NCI-H2107 treated with DMSO at 0.1 percent for 48 hours (cell line): ENCODE results near the gene MAPK6.
"Not testable (repeated sequence)": the region's sequence is repeated elsewhere in the genome, so short reads cannot be mapped to it uniquely, and the experiment has no call there.

Source experiments
- DNase-seq: peaks from one replicate; lab custom pipeline; 2025; ENCODE audit not compliant: unreplicated experiment; lab: John Stamatoyannopoulos, UW

The MAPK6 gene

GRCh38 chr15:52078876-52079700 lies 60.1 kb downstream of the MAPK6 start:
- no peak for DNase-seq

DNA sequence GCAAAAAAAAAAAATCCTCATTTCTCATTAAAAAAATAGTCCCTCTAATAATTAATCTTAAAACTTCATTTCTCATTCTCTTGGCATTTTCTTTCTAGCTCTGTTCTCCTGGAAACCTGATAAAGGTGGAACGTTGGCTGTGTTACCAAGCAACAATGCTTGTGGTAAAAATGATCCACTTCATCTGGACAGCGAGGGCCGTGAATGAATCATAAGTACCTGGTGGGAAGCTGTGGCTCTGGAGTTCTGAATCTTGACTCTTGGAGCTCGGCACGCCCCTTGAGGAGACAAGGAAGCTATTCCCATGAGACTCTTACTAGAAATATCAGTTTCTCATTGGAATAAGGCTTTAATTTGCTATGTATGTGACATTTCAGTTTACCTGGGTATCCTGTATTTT lies 61.0 kb downstream of the MAPK6 start:
- peak; percentile 65 for DNase-seq

DNA sequence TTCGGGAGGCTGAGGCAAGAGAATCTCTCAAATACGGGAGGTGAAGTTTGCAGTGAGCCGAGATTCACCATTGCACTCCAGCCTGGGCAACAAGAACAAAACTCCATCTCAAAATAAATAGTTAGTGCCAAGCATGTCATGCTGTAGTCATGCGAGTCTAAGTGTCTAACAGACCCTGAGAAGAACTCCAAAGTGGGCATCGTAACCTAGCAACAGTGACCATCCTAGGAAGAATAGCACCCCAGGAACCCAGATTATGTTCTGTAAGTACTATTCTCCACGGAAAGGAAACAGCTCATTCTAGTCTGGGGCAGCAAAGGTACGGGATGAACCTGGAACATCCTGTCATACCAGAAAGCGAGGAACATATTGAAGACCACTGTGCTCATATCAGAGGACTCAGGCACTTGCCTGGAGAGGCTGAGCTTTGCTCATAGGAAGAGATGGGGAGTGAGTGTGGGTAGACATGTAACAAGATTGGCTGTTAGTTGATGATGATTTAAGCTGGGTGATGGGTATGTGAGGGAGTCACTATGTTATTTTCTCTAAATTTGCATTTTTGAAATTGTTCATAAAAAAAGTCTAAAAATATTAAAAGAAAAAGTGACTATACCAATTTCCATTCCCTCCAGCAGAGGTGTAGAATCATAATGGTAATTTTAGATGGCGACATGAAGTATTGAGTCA lies 61.8 kb downstream of the MAPK6 start:
- no peak for DNase-seq

- DNase-seq = no peak
These were observed 63.4 kb downstream of the MAPK6 start for GRCh38 chr15:52082197-52083036.

DNA sequence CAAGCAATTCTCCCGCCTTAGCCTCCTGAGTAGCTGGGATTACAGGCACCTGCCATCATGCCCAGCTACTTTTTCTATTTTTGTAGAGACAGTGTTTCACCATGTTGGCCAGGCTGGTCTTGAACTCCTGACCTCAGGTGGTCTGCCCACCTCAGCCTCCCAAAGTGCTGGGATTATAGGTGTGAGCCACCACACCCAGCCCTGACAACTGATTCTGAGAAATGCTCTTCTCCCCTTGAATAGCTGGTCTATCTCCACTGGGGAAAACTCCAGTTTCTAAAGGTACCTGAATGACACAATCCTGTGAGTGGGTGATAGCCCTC lies 64.0 kb downstream of the MAPK6 start:
- DNase-seq = not testable (repeated sequence)

- DNase-seq = no peak
These were observed 64.6 kb downstream of the MAPK6 start for GRCh38 chr15:52083603-52084002.

- no peak for DNase-seq
These were observed 66.3 kb downstream of the MAPK6 start for GRCh38 chr15:52085299-52085698.

DNA sequence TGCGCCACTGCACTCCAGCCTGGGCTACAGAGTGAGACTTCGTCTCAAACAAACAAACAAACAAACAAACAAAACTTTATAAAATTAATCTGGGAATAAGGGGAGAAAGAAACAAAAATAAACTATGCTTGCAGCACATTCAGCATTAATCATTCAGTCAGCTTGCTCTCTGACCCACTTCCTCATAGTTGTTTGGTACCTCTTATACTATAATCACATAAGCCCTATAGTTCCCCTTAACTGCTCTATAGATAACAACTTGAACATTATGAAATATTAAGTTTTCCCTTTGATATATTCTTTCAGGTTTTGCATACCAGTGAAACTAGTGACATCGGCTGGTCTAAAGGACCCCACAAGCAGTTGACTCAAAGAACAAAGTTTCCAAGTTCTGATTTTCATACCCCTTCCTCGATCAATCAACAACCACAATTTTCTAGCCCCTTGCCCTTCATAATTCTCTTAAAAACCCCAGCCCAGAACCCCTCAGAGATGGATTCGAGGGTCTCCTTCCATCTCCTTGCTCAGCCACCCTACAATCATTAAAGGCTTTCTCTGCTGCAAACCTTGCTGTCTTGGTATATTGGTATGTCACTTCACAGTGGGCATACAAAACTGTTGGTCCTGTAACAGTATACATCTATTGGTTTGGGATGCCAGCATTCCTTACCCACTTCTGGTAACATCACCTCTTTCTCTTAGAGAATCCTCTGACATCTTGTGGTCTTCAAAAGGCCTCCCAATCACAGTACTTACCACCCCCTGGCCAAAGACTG lies 67.2 kb downstream of the MAPK6 start:
- no peak for DNase-seq

DNA sequence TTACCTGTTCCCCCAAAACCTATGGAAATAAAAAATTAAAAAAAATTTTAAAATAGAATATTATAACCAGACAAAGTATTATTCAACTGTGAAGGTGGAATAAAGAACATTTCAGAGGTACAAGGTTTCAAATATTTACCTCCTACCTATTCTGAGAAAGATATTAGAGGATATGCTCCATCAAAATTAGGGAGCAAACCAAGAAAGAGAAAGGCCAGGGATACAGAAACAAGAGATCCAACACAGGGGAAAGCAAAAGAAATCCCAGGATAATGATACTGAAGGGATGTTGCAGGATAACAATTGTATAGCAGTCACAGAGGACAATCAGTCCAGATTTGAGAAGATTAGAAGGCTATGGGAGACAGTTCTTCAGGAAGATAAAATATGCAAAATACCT lies 71.2 kb downstream of the MAPK6 start:
- no peak for DNase-seq

DNA sequence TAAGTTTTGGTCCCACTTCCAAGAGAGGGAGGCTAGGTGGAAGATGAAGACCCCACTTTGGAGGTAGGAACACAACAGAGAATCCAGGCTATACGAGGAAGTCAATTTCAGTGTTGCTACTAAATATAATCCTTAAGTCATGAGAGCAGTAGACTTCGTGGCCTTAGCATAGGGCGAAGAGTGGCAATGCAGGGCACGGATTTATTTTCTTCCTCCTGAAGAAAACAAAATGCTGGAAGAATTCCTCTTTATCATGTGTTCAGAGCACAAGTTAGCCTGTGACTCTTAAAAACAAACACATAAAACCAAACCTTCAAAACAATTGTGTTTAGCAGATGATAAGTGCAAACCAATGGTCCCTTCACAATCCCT lies 74.1 kb downstream of the MAPK6 start:
- no peak for DNase-seq

DNA sequence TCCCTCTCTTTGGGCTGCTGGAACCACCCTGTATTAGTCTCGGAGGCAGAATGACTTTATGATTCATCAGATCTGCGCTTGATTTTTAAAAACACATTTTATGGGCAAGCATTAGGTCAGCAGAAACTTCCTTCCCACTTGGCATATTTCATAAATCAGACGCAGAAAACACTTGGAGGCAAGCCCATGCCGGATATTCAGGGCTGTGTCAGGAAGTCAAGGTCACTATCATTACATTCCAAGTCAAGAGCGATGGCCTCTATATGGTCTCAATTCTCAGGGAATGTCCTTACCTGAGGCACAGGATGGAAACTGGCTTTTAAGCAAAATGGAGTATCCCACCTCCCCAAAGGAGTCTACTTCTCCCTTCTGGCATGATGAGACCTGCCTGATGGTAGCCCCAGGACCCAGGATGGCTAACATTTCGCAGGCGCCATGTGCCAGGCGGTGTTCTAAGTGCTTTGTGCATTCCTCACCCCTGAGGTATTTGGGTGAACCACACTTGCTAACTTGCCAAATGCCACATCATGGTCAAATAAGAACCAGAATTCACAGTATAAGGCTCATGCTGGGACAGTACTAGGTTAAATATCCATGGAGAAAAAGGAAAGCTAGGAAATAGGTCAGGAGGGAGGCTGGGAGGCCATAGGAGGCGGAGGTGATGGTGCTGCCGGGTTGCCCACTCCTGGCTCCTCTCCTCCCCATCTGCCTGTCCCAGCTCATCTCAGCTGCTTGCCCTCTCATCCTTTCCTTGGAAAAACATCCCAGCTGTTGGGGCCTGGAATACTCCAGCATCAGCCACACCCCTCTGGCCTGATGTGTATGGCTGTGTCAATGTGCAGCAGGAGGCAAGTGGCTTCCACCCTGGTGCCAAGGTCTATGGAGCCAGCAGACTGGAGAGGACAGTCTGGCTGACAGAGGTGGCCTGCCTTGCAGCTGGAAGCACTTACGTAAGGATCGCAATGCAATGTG lies 74.8 kb downstream of the MAPK6 start:
- no peak for DNase-seq

DNA sequence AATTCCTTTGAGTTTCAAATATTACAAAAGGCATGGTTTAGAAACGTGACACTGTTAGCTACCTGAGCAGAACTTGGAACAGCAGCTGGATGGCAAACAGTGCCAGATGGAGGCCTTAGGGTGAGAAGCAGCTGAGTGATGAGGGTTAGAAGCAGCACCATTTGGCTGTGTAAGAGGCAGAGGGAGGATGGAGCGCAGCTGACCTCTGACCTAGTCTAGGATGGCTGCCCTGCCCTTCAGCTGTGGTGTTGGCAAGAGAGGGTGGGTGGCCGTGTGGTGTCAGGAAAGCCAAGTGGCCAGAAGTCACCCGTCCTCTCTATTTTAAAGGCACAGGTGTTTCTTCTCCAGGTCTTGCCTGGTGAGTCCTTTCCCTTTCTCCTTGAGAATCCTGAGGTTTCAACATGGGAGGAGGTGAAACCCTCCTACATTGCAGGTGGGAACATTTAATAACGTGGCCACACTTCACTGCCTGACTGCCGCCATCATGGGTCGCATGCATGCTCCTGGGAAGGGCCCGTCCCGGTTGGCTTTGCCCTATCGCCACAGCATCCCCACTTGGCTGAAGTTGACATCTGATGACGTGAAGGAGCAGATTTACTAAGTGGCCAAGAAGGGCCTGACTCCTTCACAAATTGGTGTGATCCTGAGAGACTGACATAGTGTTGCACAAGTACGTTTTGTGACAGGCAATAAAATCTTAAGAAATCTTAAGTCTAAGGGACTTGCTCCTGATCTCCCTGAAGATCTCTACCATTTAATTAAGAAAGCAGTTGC lies 76.0 kb downstream of the MAPK6 start:
- no peak for DNase-seq

- no peak for DNase-seq
These were observed 76.7 kb downstream of the MAPK6 start for GRCh38 chr15:52095597-52096262.

DNA sequence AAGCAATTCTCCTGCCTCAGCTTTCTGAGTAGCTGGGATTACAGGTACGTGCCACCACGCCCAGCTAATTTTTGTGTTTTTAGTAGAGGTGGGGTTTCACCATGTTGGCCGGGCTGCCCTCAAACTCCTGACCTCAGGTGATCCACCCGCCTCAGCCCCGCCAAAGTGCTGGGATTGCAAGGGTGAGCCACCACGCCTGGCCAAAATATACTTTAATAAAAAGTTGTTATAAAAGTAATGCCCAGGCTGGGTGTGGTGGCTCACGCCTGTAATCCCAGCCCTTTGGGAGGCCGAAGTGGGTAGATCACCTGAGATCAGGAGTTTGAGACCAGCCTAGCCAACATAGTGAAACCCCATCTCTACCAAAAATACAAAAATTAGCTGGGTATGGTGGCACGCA lies 77.5 kb downstream of the MAPK6 start:
- DNase-seq = not testable (repeated sequence)

DNA sequence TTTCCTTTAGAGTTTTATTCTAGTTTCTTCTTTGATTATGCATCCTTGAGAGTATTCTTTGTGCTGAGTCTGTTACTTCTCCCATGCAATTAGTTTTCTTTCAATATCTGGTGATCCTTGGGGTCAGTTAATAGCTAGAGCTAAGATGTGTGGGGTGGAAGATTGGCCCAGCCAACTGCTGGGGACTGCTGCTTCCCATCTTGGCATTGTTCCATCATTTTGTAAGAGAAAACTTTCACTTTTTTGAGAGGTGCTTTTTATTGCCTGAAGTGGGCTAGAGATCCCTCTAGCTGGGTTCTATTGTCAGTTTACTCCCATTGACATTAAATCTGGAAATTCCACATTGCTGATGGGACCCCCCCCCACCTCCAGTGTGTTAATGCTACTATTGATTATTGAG lies 78.2 kb downstream of the MAPK6 start:
- no peak for DNase-seq

DNA sequence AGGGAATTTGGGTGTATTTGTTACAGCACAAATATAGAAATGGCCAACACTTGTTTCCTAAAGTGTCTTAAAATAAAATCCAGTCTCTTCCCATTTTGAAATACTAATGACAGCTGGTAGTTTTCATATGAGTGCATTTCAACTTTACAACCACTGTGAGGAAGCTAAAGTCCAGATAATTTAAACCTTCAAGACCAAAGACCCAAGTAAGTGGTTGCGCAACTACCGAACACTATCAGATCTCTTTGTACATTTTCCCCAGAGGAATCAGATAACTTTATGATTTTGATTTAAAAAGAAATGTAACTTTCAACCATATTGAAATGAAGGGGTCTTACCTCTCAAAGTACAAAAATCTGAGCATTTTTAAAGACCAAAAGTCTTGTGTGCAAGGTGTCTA lies 79.3 kb downstream of the MAPK6 start:
- DNase-seq = no peak

DNA sequence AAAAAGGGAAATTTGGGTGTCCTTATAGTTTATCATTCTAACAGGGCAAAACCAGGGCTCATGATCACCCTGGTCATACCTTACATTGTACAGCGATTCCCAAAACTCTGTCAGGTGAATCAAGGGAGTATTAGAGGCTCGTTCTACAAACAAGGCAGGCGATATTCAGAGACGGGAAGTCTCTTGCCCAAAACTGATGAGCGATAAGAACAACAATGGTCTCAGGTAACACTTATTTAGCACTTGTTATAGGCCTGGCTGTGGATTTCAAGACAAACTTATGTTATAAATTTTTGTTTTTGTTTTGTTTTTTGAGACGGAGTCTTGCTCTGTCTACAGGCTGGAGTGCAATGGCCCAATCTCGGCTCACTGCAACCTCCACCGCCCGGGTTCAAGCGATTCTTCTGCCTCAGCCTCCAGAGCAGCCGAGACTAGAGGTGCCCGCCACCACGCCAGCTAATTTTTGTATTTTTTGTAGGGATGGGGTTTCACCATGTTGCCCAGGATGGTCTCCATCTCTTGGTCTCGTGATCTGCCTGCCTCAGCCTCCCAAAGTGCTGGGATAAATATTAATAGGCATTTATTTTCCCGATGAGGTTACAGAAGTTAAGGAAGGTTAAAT lies 80.7 kb downstream of the MAPK6 start:
- DNase-seq = no peak

DNA sequence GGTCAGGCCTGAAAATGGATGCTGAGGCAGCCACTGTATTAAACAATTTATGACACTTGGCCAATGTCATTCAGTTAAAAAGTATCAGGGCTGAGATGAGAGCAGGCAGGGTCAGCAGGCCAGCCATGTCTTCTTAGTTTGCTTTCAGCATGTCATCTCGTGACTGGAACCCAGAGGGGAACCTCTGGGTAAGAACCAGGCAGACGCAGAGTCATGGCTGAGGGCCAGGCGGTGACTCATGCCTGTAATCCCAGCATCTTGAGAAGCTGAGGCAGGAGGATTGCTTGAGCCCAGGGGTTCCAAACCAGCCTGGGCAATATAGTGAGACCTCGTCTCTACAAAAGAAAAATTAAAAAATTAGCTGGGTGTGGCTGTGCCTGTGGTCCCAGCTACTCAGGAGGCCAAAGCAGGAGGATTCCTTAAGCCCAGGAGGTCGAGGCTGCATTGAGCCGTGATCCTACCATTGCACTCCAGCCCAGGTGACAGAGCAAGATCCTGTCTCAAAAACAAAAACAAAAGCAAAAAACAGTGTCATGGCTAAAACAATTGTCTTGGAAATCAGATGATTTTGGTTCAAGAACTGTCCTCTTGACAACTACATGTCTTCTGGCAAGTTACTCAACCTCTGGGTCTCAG lies 81.9 kb downstream of the MAPK6 start:
- no peak for DNase-seq
